ENCODE measurements around the gene ITGAV. TPM values are rescaled to one million over a fixed set of nuclear protein-coding genes. Genes with fewer than 3 reads are reported as not detected.

ITGAV gene
- total RNA-seq, 1 donor from 2014 or later: 115 TPM

DNA sequence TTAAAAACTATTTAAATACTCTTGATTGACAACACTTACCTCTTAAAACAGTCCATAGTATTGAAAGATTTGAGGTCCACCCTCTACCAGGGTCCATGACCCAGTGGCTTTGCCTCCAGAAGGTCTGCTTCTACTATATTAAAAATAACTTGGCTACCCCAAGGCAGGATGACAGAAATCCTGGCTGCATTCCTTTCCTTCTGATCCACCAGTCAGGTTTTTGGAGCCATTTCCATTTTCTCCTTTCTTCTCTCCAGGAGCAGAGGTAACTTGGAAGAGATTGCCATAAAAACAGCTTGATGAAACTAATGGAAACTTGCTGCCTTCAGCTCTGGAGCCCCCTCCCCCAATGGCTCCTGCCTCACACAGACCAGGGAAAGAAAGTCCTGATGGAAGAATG lies 101.4 kb downstream of the ITGAV start:
- DNase-seq (ENCODE audit: low spot score in 2 of 2): no peak

DNA sequence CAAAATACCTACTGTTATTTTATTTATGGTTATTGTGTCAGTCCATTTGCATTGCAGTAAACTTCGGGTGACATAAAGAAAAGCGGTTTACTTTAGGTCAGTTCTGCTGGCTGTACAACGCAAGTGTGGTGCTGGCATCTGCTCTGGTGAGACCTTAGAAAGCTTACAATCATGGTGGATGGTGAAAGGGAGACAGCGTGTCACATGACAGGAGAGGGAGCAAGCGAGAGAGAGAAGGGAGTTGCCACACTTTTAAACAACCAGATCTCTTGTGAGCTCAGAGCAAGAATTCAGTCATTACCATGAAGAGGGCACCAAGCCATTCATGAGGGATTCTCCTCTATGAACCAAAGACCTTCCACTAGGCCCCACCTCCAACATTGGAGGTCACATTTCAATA lies 102.0 kb downstream of the ITGAV start:
- Histone ChIP-seq H3K4me1 (peaks cover 0 to 3% of the 10 kb centered on the region in 2 donors), H3K27ac (no peak overlapping the region), H3K36me3 (no peaks in the 10 kb centered on the region), H3K27me3 (no peaks in the 10 kb centered on the region), H3K4me3 (no peak overlapping the region), H3K9me3 (peaks cover 0 to 12% of the 10 kb centered on the region in 2 donors)
- intact Hi-C loops (cut with DNase I): no loop called here
- no peak for DNase-seq (ENCODE audit: low spot score in 2 of 2)
- TF ChIP-seq, protein P1, sequence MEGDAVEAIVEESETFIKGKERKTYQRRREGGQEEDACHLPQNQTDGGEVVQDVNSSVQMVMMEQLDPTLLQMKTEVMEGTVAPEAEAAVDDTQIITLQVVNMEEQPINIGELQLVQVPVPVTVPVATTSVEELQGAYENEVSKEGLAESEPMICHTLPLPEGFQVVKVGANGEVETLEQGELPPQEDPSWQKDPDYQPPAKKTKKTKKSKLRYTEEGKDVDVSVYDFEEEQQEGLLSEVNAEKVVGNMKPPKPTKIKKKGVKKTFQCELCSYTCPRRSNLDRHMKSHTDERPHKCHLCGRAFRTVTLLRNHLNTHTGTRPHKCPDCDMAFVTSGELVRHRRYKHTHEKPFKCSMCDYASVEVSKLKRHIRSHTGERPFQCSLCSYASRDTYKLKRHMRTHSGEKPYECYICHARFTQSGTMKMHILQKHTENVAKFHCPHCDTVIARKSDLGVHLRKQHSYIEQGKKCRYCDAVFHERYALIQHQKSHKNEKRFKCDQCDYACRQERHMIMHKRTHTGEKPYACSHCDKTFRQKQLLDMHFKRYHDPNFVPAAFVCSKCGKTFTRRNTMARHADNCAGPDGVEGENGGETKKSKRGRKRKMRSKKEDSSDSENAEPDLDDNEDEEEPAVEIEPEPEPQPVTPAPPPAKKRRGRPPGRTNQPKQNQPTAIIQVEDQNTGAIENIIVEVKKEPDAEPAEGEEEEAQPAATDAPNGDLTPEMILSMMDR (IDR thresholded peaks at IDR 0.05): no peak

More for the DNA sequence above, 101.4 kb downstream of the ITGAV start:
- H3K27me3 ChIP-seq: no peaks in the 10 kb centered on the region
- intact Hi-C loops (cut with DNase I): no loop called here
- H3K27ac ChIP-seq: no peak overlapping the region
- H3K4me3 ChIP-seq: no peak overlapping the region
- TF ChIP-seq, protein P1 (IDR thresholded peaks at IDR 0.05): no peak
- H3K36me3 ChIP-seq: no peaks in the 10 kb centered on the region
- peaks cover 0 to 3% of the 10 kb centered on the region in 2 donors for H3K4me1 ChIP-seq
- H3K9me3 ChIP-seq: peaks cover 0 to 12% of the 10 kb centered on the region in 2 donors

- Histone ChIP-seq H3K9me3 (no peaks in the 10 kb centered on the region), H3K27me3 (no peaks in the 10 kb centered on the region), H3K27ac (no peak overlapping the region), H3K4me3 (peak overlapping the region; percentile 79 to 84), H3K4me1 (peaks cover 0 to 3% of the 10 kb centered on the region in 2 donors), H3K36me3 (no peaks in the 10 kb centered on the region)
- DNase-seq (ENCODE audit: low spot score in 2 of 2): no peak
- TF ChIP-seq, protein P1 (IDR thresholded peaks at IDR 0.05): no peak
- intact Hi-C loops (cut with DNase I): no loop called here
Observed at GRCh38 chr2:186693446-186693832, 103.6 kb downstream of the ITGAV start.

DNA sequence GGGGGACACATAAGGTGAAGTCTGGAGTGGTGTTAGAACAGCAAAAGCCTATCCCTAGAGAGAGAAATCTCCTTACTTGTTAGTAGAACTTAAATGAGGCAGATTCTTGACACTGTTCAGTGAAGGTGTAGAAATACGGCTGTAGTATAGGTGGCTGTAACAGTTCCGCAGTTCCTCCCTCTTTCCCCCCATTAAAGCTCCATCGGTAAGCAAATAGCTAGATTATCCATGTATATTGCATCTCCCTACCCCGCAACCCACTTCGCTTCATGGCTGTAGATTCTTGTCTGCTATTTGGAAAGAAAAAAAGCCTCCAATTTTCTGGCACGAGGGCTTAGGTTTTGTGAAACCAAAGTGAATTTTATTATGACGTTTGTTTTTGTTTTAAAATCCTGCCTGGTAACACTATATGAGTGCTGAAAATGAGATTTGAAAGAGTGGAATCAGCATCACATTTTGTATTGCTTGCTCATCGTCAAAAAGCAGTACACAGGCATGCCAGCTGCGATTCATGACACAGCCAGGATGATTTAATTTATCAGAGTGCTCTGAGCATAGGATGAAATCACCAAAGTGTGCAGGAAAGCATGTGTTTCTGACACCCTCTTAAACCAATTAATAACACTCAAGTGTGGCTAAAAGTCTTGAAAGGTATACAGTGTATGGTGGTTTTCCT lies 105.4 kb downstream of the ITGAV start:
- peaks cover 0 to 3% of the 10 kb centered on the region in 2 donors for H3K4me1 ChIP-seq
- TF ChIP-seq, protein P1 (IDR thresholded peaks at IDR 0.05): no peak
- H3K27me3 ChIP-seq: no peaks in the 10 kb centered on the region
- H3K4me3 ChIP-seq: peak overlapping the region; percentile 79 to 84
- H3K36me3 ChIP-seq: no peaks in the 10 kb centered on the region
- intact Hi-C loops (cut with DNase I): no loop called here
- DNase-seq (ENCODE audit: low spot score in 2 of 2): no peak
- no peaks in the 10 kb centered on the region for H3K9me3 ChIP-seq
- H3K27ac ChIP-seq: peak overlapping the region in 1 of 2 donors; percentile 60

GRCh38 chr2:186696290-186696689 lies 106.4 kb downstream of the ITGAV start:
- intact Hi-C loops (cut with DNase I): no loop called here
- TF ChIP-seq, protein P1 (IDR thresholded peaks at IDR 0.05): no peak
- Histone ChIP-seq H3K4me1 (peaks cover 0 to 3% of the 10 kb centered on the region in 2 donors), H3K27me3 (no peaks in the 10 kb centered on the region), H3K9me3 (no peaks in the 10 kb centered on the region), H3K36me3 (no peaks in the 10 kb centered on the region), H3K4me3 (no peak overlapping the region), H3K27ac (no peak overlapping the region)
- DNase-seq (ENCODE audit: low spot score in 2 of 2): no peak
